Medulla oblongata (tissue), 1 donor: ENCODE results near the gene KCNC1.
A peak's percentile ranks its signal among the peaks of the same experiment; 100 is the strongest.

Source experiments
- DNase-seq: peaks from one replicate; pipeline ENCODE4 v3.0.0-alpha.2; 2015; ENCODE audit errors: extremely low spot score

Gene KCNC1

DNA sequence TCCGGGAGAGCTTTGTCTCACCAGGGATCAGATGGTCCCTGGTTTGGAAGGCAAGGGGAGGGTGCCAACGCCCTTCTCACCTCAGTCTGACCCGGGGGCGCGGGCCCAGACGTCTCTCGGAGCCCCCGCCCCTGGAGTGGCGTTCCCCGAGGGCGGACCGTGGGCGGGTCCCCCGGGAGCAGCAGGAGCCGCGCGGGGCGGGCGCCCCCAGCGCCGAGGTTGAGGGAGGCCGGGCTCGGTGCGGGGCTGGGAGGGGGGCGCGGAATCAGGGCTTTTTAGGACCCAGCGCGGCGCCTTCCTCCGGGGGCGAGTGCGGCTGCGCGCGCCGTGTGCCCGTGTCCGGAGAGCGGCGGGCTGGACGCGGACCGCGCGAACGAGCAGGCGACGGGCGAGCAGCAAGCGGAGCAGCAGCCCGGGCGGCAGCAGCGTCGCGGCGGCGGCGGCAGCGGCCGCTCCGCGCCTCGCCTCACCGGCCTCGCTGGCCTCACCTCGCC, at the start of gene KCNC1:
Gene KCNC1 (plus strand): TSS at position 364 of the 494 bp plus-strand sequence. CDS start 1,222 bp downstream, outside the sequence.
- peak; percentile 14 for DNase-seq

DNA sequence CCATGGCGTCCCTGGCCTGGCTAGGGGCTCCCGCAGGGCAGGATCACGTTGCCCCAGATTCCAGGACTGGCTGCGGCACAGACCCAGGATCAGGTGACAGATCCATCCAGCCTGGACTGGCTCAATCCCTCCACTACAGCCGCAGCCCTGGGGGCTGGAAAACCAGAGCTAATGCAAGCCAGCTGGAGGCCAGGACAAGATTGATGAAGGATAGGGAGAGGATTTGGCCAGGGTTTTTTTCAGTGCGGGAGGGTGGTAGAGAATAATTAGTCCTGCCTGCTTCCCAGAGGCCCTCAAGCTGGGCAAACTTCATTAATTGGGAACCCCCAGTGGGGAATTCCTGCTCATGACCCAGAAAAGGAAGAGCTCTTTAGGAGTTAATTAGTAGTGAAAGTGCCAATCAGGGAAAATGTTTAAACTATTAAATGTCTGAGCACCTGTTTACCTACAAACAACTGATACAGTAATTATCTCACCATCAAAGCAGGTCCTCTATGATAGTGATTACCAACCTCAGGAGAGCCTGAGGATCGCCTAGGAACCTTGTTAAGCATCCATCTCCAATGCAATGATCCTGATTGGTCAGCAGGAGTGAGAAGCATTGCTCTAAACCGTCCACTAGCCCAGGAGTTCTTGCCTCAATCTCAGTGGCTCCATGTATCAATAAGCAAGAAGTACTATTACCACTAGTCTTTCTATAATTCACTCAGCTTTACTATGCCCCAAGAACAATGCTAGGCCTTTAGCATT, 48.2 kb upstream of the KCNC1 start:
- DNase-seq = no peak

DNA sequence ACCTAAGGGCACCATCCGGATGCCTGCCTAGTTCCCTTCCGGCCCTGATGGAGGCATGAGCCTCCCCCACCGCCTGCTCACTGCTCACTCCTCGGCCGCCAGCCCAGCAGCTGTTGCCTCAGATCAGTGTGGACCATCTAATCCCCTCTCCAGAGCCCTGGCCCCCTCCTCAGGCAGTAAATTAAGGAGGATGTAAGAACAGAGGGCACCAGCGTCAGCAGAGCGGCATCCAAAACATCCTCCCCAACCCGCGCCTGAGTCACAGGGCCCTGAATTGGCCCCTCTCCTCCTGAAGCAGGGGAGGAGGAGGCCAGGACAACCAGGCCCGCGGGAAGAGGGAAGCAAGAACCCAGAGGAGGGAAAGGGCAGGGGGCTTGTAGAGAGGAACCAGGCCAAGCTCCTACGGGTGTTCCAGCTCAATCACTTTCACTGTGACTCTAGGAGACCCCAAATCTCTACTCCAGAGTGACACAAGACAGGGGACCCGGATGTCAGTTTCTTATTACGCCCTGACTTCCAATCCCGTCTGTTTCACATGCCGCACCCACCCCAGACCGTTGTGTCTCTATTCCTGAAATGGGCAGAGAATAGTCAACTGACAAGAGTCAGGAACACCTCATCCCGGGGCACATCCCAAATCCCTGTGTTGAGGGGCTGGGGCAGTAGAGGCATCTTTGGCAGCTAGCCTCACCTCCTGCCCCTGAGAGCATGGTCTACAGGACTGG, 46.5 kb upstream of the KCNC1 start:
- DNase-seq = no peak

DNA sequence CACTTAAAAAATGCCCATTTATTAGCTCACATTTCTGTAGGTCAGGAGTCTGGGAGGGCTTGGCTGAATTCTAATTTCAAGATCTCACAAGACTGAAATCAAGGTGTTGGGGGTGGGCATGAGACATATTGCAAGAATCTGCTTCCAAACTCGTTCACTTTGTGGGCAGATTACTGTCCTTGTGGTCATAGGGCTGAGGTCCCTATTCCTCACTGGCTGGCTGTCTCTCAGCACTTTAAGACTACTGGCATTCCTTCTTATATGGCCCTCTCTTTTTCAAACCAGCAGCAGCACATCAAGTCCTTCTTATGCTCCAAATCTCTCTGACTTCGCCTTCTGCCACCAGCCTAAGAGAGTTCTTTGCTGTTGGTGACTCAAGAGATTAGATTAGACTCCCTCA, 43.0 kb upstream of the KCNC1 start:
- DNase-seq = no peak

DNA sequence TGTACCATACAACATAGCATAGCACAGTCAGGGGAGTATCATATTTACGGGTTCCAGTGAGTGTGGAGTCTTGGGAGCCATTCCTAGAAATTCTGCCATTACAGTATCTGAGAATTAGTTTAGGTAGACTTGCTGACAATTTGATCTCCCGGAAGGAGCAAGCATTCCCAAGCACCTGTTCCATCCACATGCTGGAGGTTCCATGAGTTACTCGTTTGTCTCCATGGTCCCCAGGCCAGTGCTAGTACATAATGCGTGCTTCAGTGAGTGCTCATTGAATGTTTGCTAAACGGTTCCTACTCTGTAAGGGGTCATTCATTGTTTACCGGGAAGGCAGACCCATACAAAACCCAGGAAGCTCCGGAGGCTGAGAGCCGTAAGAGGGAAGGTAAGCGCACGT, 42.6 kb upstream of the KCNC1 start:
- no peak for DNase-seq

DNA sequence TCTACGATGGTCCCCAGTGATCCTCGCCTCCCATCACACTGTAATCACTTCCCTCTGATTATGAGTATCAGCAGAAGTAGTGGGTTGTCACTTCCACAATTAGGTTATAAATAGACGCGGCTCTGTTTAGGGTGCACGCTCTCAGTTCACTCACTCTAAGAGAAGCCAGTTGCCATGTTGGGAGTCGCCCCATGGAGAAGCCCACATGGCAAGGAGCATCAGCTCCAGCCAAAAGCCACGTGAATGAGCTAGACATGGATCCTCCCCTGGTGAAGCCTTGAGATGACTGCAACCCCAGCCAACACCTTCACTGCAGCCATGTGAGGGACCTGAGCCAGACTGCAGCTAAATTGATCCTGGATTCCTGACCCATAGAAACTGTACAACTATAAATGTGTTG, 41.6 kb upstream of the KCNC1 start:
- no peak for DNase-seq

DNA sequence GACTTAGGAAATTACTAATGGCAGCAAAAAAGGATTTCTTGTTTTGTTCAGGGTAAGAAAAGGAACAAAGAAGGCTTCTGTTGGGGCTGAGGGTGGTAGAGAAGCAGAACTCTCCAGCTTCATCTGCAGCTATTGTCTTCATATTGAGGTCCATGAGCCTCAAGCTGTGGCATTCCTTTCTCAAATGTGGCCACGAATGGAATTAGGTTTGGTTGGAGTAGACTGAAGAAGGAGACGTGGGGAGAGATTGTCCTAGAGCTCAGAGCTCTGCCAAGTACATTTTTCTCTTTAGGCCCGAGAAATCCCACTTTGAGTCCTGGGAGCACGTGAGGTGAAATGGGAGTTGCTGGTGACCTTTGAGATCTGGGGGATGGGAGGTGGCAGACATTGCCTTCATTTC, 41.0 kb upstream of the KCNC1 start:
- DNase-seq = no peak

DNA sequence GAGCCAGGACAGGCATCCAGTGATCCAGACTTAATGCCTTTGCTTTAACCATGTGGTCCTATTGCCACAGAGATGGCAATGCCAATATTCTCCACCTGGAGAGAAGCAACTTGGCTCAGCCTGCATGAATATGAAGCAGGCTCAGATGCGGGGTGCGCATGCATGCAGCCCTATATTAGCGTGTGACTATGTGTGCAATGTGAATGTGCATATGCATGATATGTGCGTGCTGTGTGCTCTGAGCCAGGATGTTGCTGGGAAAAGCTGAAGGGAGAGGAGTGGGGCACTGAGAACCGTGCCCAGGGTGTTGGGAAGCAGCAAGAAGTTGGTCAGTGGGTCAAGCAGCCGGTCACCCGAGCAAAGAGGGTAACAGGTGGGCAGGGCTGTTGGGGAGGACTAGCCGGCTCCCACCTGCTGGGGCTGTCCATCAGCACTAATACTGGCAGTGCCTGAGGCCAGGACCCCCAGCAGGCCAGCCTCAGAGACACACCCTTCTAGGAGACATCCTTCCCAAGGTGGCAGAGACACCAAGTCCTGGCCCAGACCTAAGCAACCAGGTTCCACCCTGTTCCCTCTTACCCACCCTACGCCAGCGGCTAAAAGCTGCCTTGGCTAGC, 40.0 kb upstream of the KCNC1 start:
- DNase-seq = no peak

DNA sequence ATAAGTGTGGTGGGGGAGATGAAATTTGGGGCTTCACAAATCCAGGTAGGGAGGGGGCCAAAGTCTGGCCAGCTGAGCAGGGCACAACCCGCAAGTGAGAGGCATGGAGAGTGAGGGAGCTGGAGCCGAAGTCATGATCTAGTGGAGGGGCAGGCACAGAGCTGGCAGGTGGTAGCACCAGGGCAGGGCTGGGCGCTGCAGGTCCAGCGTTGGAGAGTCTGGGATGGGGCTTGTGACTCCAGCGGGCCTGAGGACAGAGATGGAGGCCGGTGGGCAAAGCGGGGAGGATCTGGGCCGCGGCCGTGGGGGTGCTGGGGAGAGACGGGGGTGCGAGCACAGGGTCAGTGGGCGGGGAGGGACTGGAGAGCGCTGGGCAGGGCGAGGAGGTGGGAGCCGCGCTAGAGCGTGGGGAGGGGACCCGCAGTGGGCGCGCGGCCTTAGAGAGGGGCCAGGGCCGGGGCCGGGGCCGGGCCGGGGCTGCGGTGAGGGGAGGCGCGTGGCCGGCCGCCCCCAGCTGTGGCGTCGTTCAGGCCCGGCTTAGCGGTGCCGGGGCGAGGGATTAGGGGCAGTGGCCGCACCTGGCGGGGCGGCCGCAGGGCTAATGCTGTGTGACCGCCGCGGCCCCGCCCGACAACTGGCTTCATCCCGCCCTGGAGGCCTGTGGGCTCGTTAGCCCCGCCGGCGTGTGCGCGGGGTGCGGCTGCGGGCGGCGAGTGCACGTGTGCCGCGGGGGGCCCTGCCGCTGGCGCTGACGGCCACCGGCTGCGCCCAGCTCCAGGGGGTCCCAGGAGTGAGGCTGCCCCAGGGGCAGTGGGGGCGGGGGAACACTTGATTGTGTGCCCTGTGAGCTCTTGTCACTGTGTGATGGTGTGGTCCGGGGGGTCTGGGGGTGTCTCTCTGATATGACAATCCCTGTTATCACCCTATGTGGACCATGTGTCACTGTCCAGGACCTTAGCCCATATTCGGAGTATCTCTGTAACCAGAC, 38.8 kb upstream of the KCNC1 start:
- no peak for DNase-seq

DNA sequence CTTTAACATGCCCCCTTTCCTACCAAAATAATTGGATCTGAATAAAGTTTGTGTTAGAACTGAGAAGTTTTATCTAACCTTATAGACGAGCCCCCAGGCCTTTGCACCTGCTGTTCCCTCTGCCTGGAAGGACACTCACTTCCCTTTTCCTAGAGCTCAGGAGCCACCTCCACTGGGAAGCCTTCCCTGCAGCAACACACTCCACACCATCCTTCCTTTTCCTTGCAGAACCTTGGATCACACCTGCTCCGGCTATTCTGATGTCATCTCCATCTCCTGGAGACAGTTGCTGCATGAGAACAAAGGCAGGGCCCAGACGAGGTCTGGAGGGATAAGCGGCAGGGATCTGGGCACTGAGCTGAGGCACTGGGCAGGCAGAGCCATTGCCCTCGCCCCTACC, 37.8 kb upstream of the KCNC1 start:
- DNase-seq = no peak

DNA sequence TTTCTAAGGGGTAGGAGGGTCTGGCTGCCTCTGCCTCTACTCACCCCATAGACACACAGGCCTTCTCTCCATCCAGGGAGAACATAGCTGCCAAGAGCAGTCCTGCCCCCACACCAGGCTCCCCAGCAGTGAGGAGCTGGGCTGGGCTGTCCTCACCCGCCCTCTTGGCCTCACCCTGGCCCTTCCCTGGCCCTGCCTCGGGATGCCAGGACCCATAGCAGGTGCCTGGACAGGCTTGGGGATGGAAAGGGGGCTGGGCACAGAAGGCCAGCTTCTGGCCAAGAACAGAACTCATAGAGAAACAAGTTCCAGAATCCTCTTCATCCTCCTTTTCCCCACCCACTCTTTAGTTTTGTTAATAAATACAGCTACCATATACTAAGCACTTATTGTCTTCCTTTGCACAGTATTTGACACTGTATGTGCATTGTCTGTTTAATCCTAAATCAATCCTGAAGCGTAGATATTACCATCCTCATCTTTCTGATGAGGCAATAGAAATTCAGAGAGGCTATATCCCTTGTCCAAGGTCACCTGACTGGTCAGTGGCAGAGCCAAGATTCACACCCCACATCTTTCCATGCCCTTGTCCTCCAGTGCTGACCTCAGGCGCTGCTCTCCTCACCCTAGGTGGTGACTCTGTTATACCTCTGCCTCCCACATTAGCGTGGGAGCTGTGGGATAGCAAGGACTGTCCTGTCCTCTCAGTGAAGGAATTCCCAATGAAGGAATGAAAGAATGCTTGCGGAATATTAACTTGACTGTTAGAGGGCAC, 37.2 kb upstream of the KCNC1 start:
- no peak for DNase-seq

DNA sequence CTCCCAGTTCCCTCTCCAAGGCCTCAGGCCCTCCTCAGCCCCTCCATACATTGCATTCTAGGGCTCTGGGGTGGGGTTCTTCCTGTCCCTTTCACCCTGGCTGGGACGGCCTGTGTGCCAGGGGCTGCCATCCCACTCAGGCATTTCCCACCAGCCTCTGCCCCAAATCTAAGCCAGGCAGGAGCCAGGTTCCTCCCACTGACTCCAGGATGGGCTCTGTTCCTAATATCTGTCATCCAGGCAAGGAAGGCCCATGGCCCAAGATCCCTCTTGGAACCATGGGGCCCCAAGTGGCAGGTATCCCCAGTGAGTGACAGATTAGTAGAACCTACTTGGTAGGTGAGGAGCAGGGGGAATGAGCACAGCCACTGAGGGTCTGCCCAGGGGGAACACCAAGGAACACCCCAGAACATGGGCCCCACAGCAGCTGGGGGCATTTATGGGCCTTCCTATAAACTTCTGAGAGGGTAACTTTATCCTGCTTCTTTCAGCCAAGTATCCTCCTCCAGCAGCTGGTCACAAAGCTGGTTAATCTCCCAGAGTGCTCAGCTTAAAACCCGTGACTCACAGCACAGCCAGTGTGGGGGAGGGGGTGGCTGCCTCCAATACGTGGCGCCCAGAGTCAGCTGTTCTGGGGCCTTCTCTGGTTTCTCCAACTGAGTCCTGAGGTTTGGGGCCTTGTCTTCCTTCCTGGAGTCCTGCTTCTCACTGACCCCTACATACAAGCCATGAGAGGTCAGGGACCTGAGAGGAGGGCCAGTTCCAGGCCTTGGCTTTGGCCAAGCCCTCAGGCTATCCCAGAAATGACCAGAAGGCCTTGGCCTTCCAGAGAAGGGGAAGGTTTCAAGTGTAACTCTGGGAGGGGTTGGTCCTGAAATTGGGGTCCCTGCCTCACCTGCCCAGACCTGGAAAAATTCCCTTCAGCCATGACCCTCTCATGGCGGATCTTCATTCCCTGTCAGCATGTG, 35.1 kb upstream of the KCNC1 start:
- DNase-seq = no peak

DNA sequence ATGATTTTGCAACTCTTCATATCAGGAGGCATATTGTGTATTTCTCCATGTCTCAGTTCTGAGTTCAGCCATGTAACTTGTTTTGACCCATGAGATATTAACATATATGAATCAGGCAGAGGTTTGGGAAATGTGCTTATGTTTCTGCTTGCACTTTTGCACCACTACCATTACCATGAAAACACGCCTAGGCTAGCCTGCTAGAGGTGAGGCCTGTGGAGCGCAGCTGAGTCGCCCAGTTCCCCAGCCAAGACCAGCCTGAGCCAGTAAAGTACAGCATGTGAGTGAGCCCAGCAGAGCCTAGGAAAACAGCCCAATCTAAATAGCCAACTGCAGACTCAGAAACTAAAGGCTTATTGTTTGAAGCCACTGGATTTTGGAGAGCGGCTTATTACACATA, 33.6 kb upstream of the KCNC1 start:
- peak; percentile 21 for DNase-seq

DNA sequence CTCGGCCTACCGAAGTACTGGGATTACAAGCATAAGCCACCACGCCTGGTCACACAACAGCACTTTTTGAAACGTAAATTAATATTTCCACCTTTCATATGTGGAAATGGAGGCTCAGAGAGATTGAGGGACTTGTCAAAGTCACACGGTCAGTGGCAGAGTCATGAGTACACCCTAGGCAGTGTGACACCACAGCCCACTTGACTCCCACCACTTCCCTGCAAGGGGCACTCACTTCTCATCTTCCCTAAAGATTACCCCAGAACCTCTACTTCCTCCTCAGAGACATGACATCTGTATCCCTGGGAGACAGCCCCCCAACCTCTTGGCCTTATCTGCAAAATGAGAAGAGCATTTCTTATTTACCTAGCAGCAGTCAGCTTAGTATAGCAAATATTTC, 31.7 kb upstream of the KCNC1 start:
- no peak for DNase-seq

DNA sequence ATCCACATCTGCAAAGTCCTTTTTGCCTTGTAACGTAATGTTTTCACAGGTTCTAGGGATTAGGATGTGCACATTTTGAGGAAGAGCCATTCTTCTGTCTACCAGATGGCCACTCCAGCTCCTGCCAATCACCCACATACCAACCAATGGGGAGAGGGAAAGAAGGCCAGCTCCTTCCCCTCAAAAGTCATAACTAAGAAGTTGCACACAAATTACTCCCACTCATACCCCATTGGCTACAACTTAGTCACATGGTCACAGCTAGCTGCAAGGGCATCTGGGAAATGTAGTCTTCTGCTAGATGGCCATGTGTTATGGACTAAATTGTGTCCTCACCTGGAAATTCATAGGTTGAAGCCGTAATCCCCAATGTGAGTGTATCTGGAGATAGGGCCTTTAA, 30.6 kb upstream of the KCNC1 start:
- DNase-seq = no peak

DNA sequence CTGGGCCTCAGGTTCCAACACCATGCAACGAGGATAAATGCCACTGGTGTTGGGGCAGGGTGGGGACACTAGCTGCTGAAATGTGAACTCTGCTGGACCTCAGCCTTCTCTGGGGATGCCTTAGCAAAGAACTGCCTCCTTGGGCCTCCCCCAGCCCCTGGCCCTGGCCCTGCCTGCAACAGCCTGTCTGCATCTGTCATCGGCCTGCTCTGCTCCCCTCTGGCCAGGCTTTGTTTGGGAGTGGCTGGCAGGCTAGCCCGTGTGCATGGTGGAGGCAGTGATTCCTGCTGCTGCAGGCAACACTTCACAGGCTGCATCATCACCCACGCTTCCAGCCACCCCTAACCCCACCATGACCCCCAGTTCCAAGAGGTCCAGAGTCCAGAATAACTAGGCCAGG, 26.8 kb upstream of the KCNC1 start:
- DNase-seq = no peak

DNA sequence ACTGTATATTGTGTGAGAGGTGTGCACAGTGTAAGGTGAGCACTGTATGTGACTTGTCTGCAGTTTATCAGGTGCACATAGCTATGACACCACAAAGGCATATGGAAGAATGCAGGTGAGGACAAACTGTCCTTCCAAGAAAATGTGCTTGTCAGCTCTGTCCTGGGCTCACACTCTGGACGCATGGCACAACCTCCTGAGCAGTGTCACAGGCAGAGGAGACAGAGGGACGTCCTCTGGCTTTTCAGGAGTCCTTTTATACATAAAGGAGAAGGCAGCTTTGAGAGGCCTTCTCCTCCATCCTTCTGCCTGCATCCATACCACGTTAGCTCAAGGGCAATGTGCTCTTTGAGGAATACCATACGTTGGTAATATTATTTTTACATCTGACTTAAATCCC, 22.7 kb upstream of the KCNC1 start:
- no peak for DNase-seq

DNA sequence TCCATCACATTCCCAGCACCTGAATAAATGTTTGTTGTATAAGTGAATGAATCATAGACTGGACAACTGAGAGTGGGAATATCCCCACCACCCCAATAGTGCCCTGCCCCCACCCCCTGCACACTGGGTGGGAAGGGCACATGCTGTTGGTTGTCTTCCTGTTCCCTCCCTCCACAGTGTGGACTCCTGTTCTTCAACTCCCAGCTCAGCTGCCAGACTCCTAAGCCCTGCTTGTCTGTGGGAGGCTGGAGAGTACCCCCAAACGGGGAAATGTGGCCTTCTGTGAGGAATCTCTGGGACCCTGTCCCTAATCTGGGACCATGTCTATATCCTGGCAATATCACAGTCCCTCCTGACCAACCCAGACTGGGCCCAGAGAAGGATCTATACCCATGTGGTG, 20.7 kb upstream of the KCNC1 start:
- no peak for DNase-seq

DNA sequence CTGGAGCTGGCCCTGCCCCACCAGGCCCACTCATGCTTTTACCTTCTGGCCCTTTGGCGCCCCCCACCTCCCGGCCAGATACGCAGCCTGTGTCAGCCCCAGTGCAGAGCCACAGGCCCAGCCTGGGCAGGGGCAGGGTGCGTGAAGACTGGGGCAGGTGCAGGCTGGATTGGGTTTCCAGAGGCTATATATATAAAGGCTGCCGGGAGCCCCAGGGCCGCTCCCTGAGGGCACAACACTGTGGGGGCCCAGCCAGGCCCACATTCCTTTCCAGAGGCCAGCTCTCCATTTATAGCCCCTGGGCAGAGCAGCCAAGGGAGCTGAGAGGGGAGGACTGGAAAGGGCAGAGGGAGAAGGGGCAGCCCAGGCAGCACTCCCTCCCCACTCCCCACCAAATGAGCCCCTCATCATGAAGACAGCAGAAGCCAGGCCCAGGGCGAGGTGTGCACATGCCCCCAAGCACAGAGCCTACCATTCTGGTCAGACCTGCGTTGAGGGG, 20.2 kb upstream of the KCNC1 start:
- DNase-seq = no peak
